ENCODE results near the gene SLC22A7. TPM values are rescaled to one million over a fixed set of nuclear protein-coding genes. Genes with fewer than 3 reads are reported as not detected.

Gene SLC22A7, protein sequence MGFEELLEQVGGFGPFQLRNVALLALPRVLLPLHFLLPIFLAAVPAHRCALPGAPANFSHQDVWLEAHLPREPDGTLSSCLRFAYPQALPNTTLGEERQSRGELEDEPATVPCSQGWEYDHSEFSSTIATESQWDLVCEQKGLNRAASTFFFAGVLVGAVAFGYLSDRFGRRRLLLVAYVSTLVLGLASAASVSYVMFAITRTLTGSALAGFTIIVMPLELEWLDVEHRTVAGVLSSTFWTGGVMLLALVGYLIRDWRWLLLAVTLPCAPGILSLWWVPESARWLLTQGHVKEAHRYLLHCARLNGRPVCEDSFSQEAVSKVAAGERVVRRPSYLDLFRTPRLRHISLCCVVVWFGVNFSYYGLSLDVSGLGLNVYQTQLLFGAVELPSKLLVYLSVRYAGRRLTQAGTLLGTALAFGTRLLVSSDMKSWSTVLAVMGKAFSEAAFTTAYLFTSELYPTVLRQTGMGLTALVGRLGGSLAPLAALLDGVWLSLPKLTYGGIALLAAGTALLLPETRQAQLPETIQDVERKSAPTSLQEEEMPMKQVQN
- not detected for polyA plus RNA-seq (2013, experiment 1 of 2; ENCODE audit: insufficient read length)
- polyA plus RNA-seq (2013, experiment 2 of 2; ENCODE audit: insufficient read length), result not detected

DNA sequence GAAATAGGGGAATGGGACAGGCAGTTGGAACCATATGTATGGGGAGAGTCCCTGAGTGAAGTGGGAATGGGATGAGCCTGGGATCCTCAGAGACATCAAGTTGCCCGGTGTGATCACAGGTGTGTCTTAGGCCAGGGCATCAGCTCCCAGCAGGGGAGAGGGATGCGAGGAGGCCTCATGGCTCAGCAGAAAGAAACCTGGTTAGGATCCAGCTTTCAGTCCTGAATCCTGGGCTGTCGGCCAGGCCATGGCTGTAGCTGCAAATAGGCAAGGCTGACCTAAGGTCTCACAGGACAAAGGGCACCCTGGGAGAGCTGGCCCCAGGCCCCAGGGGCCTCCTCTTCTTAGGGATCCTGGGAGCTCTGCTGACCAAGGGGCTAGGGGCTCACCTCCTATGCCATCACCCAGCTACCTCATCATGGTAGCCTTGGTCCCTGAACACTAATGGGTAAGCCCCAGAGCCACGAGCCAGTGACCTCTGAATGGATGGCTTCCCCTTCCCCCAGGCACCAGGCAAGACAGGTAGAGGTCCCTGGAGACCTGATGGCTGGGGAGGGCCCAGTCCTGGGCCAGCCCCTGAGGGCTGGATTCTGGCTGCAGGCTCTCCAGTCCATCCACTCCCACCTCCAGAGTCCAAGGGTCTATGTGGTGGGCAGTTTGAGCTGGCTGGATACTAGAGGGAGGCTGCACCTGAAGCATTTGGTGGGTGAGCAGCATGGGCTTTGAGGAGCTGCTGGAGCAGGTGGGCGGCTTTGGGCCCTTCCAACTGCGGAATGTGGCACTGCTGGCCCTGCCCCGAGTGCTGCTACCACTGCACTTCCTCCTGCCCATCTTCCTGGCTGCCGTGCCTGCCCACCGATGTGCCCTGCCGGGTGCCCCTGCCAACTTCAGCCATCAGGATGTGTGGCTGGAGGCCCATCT, at the start of gene SLC22A7:
TSS of gene SLC22A7 (plus strand) at position 617 of the 921 bp plus-strand sequence. CDS start at position 716, 99 bp downstream.
- DNase-seq, result no peak

DNA sequence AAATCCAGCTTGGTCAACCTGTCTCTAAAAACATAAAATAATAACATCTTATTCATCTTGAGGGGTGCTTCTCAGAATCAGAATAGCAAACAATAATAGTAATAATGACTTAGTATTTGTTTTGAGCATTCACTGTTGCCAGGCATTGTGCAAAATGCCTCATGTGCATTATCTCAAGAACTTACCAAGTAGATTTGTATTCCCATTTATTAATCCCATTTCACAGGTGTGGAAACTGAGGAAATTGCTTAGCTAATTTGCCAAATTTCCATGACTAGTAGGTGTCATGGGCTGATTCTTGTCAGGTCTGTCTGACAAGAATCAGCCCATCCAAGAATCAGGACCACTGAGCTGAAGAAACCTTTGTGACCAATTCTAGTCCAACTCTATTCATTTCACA, 49.3 kb upstream of the SLC22A7 start:
- DNase-seq, result no peak

- DNase-seq, result no peak
These were observed 47.1 kb upstream of the SLC22A7 start for GRCh38 chr6:43250992-43251373.

GRCh38 chr6:43253401-43253800, 44.7 kb upstream of the SLC22A7 start:
- no peak for DNase-seq

GRCh38 chr6:43254138-43254817, 43.8 kb upstream of the SLC22A7 start:
- no peak for DNase-seq

GRCh38 chr6:43254846-43255245, 43.2 kb upstream of the SLC22A7 start:
- DNase-seq, result no peak

DNA sequence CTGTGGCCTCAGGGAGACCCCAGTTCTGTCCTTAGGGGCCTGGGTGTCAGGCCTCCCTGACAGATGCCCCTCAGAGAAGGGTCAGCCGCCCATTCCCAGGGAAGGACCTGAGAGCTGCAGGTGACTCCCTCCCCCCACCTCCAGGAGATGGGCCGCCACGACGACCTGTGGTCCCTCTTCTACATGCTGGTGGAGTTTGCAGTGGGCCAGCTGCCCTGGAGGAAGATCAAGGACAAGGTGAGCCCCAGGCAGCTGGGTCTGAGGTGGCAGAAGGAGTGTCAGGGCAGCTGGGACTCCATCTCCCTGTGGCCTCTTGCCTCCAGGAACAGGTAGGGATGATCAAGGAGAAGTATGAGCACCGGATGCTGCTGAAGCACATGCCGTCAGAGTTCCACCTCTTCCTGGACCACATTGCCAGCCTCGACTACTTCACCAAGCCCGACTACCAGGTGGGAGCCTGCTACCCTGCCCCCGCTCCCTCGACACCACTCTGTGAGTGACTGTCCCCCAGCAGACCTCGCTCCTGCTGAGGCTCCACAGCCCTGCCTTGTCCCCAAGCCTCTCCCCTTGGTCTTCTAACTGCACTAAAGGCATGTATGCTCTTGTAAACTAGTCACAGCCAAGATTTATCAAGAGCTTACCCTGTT, 42.5 kb upstream of the SLC22A7 start:
- DNase-seq, result no peak

GRCh38 chr6:43256670-43257366, 41.2 kb upstream of the SLC22A7 start:
- no peak for DNase-seq

DNA sequence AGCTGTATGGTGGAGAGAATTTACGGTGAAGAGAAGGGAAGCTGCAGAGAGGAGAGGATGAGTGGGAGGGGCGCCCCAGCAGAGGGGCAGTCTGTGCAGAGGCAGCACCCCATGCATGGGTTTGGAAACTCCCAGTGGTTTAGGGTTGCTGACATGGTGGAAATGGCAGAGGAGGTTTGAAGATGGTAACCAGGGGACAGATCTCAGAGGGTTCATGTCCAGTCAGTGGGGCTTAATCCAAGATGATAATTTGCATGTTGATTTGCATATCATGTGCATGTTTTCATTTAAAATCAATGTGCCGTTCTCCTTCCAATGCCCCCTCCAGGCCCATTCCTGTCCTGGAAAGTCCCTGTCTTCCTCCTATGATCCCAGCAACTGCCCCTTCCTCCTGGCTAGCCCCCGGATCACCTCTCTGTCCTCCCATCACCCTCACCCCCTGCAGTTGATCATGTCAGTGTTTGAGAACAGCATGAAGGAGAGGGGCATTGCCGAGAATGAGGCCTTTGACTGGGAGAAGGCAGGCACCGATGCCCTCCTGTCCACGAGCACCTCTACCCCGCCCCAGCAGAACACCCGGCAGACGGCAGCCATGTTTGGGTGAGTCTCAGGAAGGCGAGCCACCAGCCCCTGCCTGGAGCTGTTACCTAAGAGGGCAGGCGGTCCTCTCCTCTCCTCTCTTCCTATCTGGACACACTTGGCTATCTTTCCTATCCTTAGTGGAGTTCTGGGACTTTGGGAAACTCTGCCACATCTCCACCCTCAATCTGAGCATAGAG, 40.5 kb upstream of the SLC22A7 start:
- DNase-seq, result no peak

DNA sequence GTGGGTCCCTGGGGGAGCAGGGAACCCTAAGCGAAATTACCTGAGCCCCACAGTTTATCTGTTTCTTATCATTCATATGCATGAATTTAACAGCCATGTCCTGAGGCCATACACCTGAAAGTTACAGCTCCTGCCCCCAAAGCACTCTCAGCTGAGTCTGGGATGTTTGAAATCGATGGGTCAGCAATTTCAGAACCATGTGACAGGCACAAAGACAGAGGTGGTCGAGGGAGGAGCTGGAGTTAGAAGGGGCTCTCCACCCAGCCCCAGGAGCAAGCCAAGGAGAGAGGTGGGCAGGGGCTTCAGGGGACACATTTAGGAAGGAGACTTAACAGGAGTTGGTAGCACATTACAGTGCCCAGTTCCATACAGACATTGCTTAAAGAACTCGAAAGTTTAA, 39.9 kb upstream of the SLC22A7 start:
- no peak for DNase-seq

- DNase-seq, result no peak
These were observed 39.0 kb upstream of the SLC22A7 start for GRCh38 chr6:43258807-43259686.

GRCh38 chr6:43260791-43261190, 37.3 kb upstream of the SLC22A7 start:
- DNase-seq, result no peak

DNA sequence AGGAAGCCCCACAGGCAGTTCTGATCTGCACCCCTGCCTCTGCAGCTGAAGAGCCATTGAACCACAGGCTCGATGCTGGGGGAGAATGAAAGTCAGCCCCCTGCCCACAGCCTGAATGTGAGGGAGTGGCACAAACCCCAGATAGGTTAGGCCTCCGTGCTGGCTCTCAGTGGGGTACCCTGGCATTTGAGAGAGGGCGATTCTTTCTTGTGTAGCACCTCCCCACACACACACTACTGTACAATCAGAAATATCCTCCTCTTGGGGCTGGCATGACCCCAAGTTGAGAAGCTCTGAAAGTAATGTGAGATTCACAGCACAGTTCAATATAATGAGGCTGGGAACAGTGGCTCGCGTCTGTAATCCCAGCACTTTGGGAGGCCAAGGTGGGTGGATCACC, 36.9 kb upstream of the SLC22A7 start:
- DNase-seq, result no peak

GRCh38 chr6:43262000-43262779, 35.9 kb upstream of the SLC22A7 start:
- no peak for DNase-seq

- DNase-seq, result no peak
These were observed 35.2 kb upstream of the SLC22A7 start for GRCh38 chr6:43262780-43263313.

DNA sequence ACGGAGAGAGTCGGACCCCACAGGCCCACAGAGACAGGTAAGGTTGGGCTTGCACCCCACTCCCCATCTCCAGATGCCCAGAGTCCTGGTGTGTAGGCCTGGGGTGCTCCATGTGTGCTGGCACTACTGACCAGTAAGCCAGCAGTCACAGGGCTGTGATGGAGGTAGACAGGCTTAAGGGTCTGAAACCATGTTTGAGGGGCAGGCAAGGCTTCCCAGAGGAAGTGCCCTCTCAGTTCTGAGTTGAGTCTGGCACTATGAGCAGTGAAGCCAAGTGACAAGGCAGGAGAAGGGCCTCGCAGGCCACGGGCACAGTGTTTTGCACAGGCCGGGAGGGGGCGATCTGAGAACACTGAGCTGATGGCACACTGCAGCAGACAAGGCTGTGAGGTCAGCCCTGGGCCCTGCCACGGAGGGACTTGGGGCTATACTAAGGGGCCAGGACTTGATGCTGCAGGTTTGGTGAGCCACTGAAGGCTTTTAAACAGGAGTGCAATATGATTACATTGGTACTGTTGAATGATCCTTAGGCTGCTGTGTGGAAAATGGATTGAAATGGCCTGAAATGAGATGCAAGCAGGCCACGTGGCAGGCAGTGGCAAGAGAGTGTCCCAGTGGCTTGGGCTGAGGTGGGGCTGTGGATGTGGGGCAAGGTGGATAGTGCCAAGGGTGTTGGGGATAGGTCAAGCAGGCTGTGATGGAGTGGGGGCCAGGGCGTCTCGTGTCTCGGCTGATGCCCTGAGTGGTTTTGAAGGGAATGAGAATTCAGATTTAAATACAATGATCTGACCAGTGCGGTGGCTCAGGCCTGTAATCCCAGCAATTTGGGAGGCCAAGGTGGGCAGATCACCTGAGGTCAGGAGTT, 34.5 kb upstream of the SLC22A7 start:
- DNase-seq, result peak; percentile 71

GRCh38 chr6:43264599-43265145, 33.4 kb upstream of the SLC22A7 start:
- no peak for DNase-seq

Data from fibroblast of skin of scalp (primary cell).